Stimulated activated naive CD8-positive, alpha-beta T cell treated with anti-CD3 and anti-CD28 coated beads, Interleukin-15, Interleukin-2, amounts not matched to agents 100 ng/mL and 50 ng/mL, for 24 hours (primary cell): Measurements from ENCODE around the gene CYBA.
A peak's percentile ranks its signal among the peaks of the same experiment; 100 is the strongest.
"Not testable (repeated sequence)": the region's sequence is repeated elsewhere in the genome, so short reads cannot be mapped to it uniquely, and the experiment has no call there.

Source experiments
- H3K27ac Mint-ChIP-seq: one replicate; pipeline ENCODE4 v1.8.0; 2021; ENCODE audit warnings: mild to moderate bottlenecking, mixed read lengths
- H3K27me3 Mint-ChIP-seq: one replicate; pipeline ENCODE4 v1.8.0; 2021; ENCODE audit warnings: mixed read lengths
- H3K36me3 Mint-ChIP-seq: one replicate; pipeline ENCODE4 v1.8.0; 2021; ENCODE audit warnings: low read depth, mixed read lengths
- H3K4me1 Mint-ChIP-seq: one replicate; pipeline ENCODE4 v1.8.0; 2021; ENCODE audit warnings: low read depth, mixed read lengths
- H3K4me3 Mint-ChIP-seq: one replicate; pipeline ENCODE4 v1.8.0; 2021; ENCODE audit warnings: mild to moderate bottlenecking, mixed read lengths
- H3K9me3 Mint-ChIP-seq: one replicate; pipeline ENCODE4 v1.8.0; 2021; ENCODE audit warnings: mixed read lengths

CYBA gene

GRCh38 chr16:88678224-88678979 lies 27.5 kb upstream of the CYBA start:
- Mint-ChIP-seq H3K36me3 (no peaks in the 10 kb centered on the region), H3K4me1 (peaks cover 19% of the 10 kb centered on the region)

GRCh38 chr16:88677721-88678120 lies 26.9 kb upstream of the CYBA start:
- Mint-ChIP-seq H3K36me3 (no peaks in the 10 kb centered on the region), H3K9me3 (no peaks in the 10 kb centered on the region), H3K4me3 (no peak overlapping the region), H3K27me3 (no peaks in the 10 kb centered on the region), H3K27ac (no peak overlapping the region), H3K4me1 (peaks cover 19% of the 10 kb centered on the region)

More at GRCh38 chr16:88678224-88678979, 27.5 kb upstream of the CYBA start:
- Mint-ChIP-seq H3K27ac (no peak overlapping the region), H3K27me3 (no peaks in the 10 kb centered on the region), H3K4me3 (no peak overlapping the region), H3K9me3 (no peaks in the 10 kb centered on the region)

GRCh38 chr16:88676502-88677242 lies 25.8 kb upstream of the CYBA start:
- no peaks in the 10 kb centered on the region for H3K36me3 Mint-ChIP-seq
- peaks cover 9% of the 10 kb centered on the region for H3K4me1 Mint-ChIP-seq
- no peaks in the 10 kb centered on the region for H3K27me3 Mint-ChIP-seq
- H3K4me3 Mint-ChIP-seq, result no peak overlapping the region
- no peaks in the 10 kb centered on the region for H3K9me3 Mint-ChIP-seq
- H3K27ac Mint-ChIP-seq, result no peak overlapping the region

- Mint-ChIP-seq H3K36me3 (no peaks in the 10 kb centered on the region), H3K27me3 (no peaks in the 10 kb centered on the region), H3K4me1 (no peaks in the 10 kb centered on the region), H3K9me3 (no peaks in the 10 kb centered on the region), H3K4me3 (no peak overlapping the region), H3K27ac (no peak overlapping the region)
Observed at GRCh38 chr16:88673716-88674379, 23.0 kb upstream of the CYBA start.

- no peak overlapping the region for H3K27ac Mint-ChIP-seq
- peaks cover 4% of the 10 kb centered on the region for H3K36me3 Mint-ChIP-seq
- no peak overlapping the region for H3K4me3 Mint-ChIP-seq
- no peaks in the 10 kb centered on the region for H3K9me3 Mint-ChIP-seq
- no peaks in the 10 kb centered on the region for H3K4me1 Mint-ChIP-seq
- no peaks in the 10 kb centered on the region for H3K27me3 Mint-ChIP-seq
Observed at GRCh38 chr16:88672776-88673175, 21.9 kb upstream of the CYBA start.

DNA sequence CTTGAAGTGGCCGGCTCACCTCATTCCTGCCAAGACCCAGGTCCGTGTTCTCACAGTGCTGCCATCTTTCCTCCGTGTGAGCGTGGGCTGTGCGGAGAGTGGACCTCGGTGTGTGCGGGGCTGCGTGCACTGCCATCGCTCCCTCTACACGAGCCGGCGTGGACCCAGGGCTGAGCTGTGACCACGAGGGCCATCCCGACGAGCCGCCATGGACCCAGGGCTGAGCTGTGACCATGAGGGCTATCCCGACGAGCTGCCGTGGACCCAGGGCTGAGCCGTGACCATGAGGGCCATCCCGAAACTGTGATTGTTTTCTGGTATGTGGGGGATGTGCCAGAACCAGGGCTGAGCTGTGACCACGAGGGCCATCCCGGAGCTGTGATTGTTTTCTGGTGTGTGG lies 21.0 kb upstream of the CYBA start:
- H3K27me3 Mint-ChIP-seq, result no peaks in the 10 kb centered on the region
- H3K27ac Mint-ChIP-seq, result no peak overlapping the region
- H3K4me1 Mint-ChIP-seq, result no peaks in the 10 kb centered on the region
- H3K36me3 Mint-ChIP-seq, result peaks cover 4% of the 10 kb centered on the region
- no peaks in the 10 kb centered on the region for H3K9me3 Mint-ChIP-seq
- no peak overlapping the region for H3K4me3 Mint-ChIP-seq

GRCh38 chr16:88669980-88670379 lies 19.1 kb upstream of the CYBA start:
- Mint-ChIP-seq H3K27me3 (no peaks in the 10 kb centered on the region), H3K9me3 (no peaks in the 10 kb centered on the region), H3K4me1 (peaks cover 1% of the 10 kb centered on the region), H3K27ac (no peak overlapping the region), H3K36me3 (peaks cover 4% of the 10 kb centered on the region), H3K4me3 (no peak overlapping the region)

DNA sequence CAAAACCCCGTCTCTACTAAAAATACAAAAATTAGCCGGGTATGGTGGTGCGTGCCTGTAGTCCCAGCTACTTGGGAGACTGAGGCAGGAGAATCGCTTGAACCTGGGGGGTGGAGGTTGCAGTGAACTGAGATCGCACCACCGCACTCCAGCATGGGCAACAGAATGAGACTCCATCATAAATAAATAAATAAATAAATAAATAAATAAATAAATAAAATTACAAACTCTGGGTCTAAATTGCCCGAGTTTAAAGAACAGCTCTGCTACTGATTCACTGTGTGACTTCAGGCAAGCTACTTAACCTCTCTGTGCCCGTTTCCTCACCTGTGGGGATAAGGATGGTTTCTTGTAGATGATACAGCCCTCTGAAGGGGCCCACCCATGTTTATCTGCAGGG lies 18.6 kb upstream of the CYBA start:
- not testable (repeated sequence) for H3K9me3 Mint-ChIP-seq, H3K27me3 Mint-ChIP-seq, H3K4me3 Mint-ChIP-seq, H3K36me3 Mint-ChIP-seq, H3K27ac Mint-ChIP-seq, H3K4me1 Mint-ChIP-seq

DNA sequence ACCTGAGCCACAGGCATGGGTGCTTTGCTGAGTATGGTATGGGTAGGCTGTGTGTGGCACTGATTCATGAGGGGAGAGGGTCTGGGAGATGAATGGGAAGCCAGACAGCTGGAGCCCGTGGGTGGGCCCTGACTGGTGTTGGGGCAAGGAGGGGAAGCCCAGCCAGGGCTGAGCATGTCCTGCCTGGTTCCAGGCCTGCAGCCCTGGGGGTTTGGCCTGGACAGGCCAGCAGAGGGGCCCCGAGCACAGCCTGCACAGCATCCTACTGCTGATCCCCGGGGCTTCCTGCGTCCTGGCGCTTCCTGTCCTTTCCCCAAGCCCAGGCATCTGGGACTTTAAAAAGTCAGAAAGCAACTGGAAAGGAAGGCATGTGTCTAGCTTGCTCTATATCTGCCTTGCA lies 16.6 kb upstream of the CYBA start:
- no peak overlapping the region for H3K27ac Mint-ChIP-seq
- H3K9me3 Mint-ChIP-seq, result no peaks in the 10 kb centered on the region
- peaks cover 4% of the 10 kb centered on the region for H3K36me3 Mint-ChIP-seq
- H3K27me3 Mint-ChIP-seq, result no peaks in the 10 kb centered on the region
- peaks cover 7% of the 10 kb centered on the region for H3K4me1 Mint-ChIP-seq
- no peak overlapping the region for H3K4me3 Mint-ChIP-seq

GRCh38 chr16:88665570-88665969 lies 14.7 kb upstream of the CYBA start:
- Mint-ChIP-seq H3K4me1 (peaks cover 21% of the 10 kb centered on the region), H3K4me3 (no peak overlapping the region), H3K27ac (no peak overlapping the region), H3K36me3 (peaks cover 4% of the 10 kb centered on the region), H3K9me3 (no peaks in the 10 kb centered on the region), H3K27me3 (no peaks in the 10 kb centered on the region)

GRCh38 chr16:88665148-88665547 lies 14.3 kb upstream of the CYBA start:
- H3K4me3 Mint-ChIP-seq, result peak overlapping the region; percentile 9
- H3K27ac Mint-ChIP-seq, result no peak overlapping the region
- H3K9me3 Mint-ChIP-seq, result no peaks in the 10 kb centered on the region
- no peaks in the 10 kb centered on the region for H3K27me3 Mint-ChIP-seq
- H3K4me1 Mint-ChIP-seq, result peaks cover 23% of the 10 kb centered on the region
- H3K36me3 Mint-ChIP-seq, result peaks cover 4% of the 10 kb centered on the region

GRCh38 chr16:88662843-88663606 lies 12.2 kb upstream of the CYBA start, which contains the start of gene MVD:
Gene MVD (minus strand): TSS chr16:88663091. CDS start chr16:88663080, 11 bp downstream.
- H3K4me1 Mint-ChIP-seq, result peaks cover 25% of the 10 kb centered on the region
- H3K9me3 Mint-ChIP-seq, result no peaks in the 10 kb centered on the region
- no peaks in the 10 kb centered on the region for H3K27me3 Mint-ChIP-seq
- no peaks in the 10 kb centered on the region for H3K36me3 Mint-ChIP-seq
- H3K4me3 Mint-ChIP-seq, result peak within 1 kb of the TSS; percentile 89
- peak within 1 kb of the TSS; percentile 90 for H3K27ac Mint-ChIP-seq

GRCh38 chr16:88662222-88662842 lies 11.5 kb upstream of the CYBA start:
- H3K36me3 Mint-ChIP-seq, result no peaks in the 10 kb centered on the region
- no peaks in the 10 kb centered on the region for H3K9me3 Mint-ChIP-seq
- H3K4me3 Mint-ChIP-seq, result peak overlapping the region; percentile 89
- no peaks in the 10 kb centered on the region for H3K27me3 Mint-ChIP-seq
- peak overlapping the region; percentile 86 for H3K27ac Mint-ChIP-seq
- H3K4me1 Mint-ChIP-seq, result peaks cover 25% of the 10 kb centered on the region

DNA sequence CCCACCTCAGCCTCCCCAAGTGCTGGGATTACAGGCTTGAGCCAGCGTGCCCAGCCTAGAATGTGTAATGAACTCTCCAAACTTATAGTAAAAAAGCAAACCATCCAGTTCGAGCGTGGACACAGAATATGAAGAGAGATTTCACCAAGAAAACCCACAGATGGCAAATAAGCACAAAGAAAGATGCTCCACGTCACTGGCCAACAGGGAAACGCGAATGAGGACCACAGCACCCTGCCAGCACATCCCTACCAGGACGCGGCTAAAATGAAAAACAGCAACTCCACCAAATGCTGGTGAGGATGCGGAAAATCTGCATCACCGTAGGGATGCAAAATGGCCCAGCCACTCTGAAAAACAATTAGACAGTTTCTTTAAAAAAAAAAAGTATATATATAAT lies 10.6 kb upstream of the CYBA start:
- Mint-ChIP-seq H3K36me3 (no peaks in the 10 kb centered on the region), H3K27me3 (no peaks in the 10 kb centered on the region), H3K27ac (no peak overlapping the region), H3K4me1 (peaks cover 25% of the 10 kb centered on the region), H3K9me3 (no peaks in the 10 kb centered on the region), H3K4me3 (peak overlapping the region; percentile 18)
